Aorta (tissue), 5 donors: ENCODE measurements around the gene CYB5R4. TPM values are rescaled to one million over a fixed set of nuclear protein-coding genes. Genes with fewer than 3 reads are reported as not detected.
"Not testable (repeated sequence)": the region's sequence is repeated elsewhere in the genome, so short reads cannot be mapped to it uniquely, and the experiment has no call there.

ENCODE experiments used
- ATAC-seq: fragments of 200-7000 bp; cut with Tn5 transposase; one replicate; pipeline ENCODE4 v1.9.1; 2022; ENCODE audit warnings: moderate library complexity; ENCODE audit not compliant: low FRiP score
- DNase-seq, 2 donors: peaks; one replicate each; pipeline ENCODE4 v3.0.0-alpha.2; 2020
- H3K27ac ChIP-seq, 2 donors: one replicate each; pipeline ENCODE4 v1.5.1; 2013; ENCODE audit warnings: low read length in 2 of 2, mild to moderate bottlenecking in 2 of 2, moderate library complexity in 2 of 2, control low read depth in 1 of 2, inconsistent platforms in 1 of 2, low read depth in 1 of 2
- H3K27me3 ChIP-seq, 2 donors: one replicate each; pipeline ENCODE4 v1.6.1; 2013; ENCODE audit warnings: control low read depth in 1 of 2, low read length in 1 of 2, mild to moderate bottlenecking in 1 of 2, moderate library complexity in 1 of 2; ENCODE audit not compliant: insufficient read depth in 2 of 2, control insufficient read depth in 1 of 2
- H3K36me3 ChIP-seq, 2 donors: one replicate each; pipeline ENCODE4 v1.6.1; 2013; ENCODE audit warnings: control low read depth in 1 of 2, low read length in 1 of 2, mild to moderate bottlenecking in 1 of 2; ENCODE audit not compliant: insufficient read depth in 2 of 2, control insufficient read depth in 1 of 2
- H3K4me1 ChIP-seq, 2 donors: one replicate each; pipeline ENCODE4 v1.6.1; 2013; ENCODE audit warnings: low read length in 2 of 2, control low read depth in 1 of 2, mild to moderate bottlenecking in 1 of 2, moderate library complexity in 1 of 2; ENCODE audit not compliant: insufficient read depth in 2 of 2, control insufficient read depth in 1 of 2
- H3K4me3 ChIP-seq, 2 donors: one replicate each; pipeline ENCODE4 v1.5.1; 2013; ENCODE audit warnings: low read length in 2 of 2, control low read depth in 1 of 2, mild to moderate bottlenecking in 1 of 2
- H3K9me3 ChIP-seq: one replicate; pipeline ENCODE4 v1.6.1; 2013; ENCODE audit warnings: mild to moderate bottlenecking, low read length; ENCODE audit not compliant: control insufficient read depth
- WGBS, 2 donors: extraction: QIAGEN DNeasy Blood & Tissue Kit; methylation state at CpG; one replicate each; pipeline ENCODE4 v1.1.7; 2013; 5-methylcytosine and 5-hydroxymethylcytosine counted together
- intact Hi-C, 2 donors: fragments of 100-400 bp; cut with DNase I; formaldehyde crosslinking; loops; one replicate each; pipeline versions ENCODE4 v1.14.2 to v1.15.0; 2022
- polyA plus RNA-seq, 2 donors: library from polyadenylated mRNA; stranded (reverse); fragments of 200-250 nt; gene quantifications; one replicate each; pipeline ENCODE4 v1.2.3, GENCODE V29; 2013
- total RNA-seq, 2 donors: library from RNA; stranded (reverse); fragmentation: NEBNext Ultra II Directional; extraction: Animal tissue kit (Norgen Biotek cat#: 25700); gene quantifications; one replicate each; pipeline ENCODE4 v1.2.1, GENCODE V29; 2021
- donor health status: healthy with polysubstance abuse.
- donor health status: Bipolar disorder and iron deficiency.
- donor health status: DM: no; HTN: no; CAD: no.
- donor health status: DM: no; HTN: no; CAD: no.
- donor health status: DM: yes; HTN: yes; CAD: no.

The CYB5R4 gene
- total and polyA plus RNA-seq, 4 donors, result 4.6 to 22.8 (median 19.5) TPM

DNA sequence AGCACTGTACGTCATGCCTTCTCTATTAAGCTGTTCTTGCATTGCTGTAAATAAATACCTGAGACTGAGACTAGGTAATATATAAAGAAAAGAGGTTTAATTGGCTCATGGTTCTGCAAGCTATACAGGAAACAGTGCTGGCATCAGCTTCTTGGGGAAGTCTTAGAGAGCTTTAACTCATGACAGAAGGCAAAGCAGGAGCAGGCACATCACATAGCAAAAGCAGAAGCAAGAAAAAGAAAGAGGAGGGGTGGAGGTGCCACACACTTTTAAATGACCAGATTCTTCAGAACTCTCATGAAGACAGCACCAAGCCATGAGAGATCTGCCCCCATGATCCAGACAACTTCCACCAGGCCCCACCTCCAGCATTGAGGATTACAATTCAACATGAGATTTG is 30.1 kb downstream of the CYB5R4 start:
- no peak overlapping the region for H3K4me3 ChIP-seq
- no peaks in the 10 kb centered on the region for H3K9me3 ChIP-seq
- no peaks in the 10 kb centered on the region for H3K27me3 ChIP-seq
- intact Hi-C loops, result loop anchor here (5.0 to 10.0 kb wide), 3 partner anchors 85 to 308 kb away; partner anchors contain the start of gene MRAP2 (in 1 of the 2)
- ATAC-seq (no peak), DNase-seq (no peak)
- 95 to 99% methylated on average over 1 of the region's 1 CpG for WGBS, 2 donors
- H3K36me3 ChIP-seq, result no peaks in the 10 kb centered on the region
- peaks cover 0 to 5% of the 10 kb centered on the region in 2 donors for H3K4me1 ChIP-seq
- H3K27ac ChIP-seq, result no peak overlapping the region

GRCh38 chr6:83890520-83890919 is 31.0 kb downstream of the CYB5R4 start:
- no peaks in the 10 kb centered on the region for H3K36me3 ChIP-seq

DNA sequence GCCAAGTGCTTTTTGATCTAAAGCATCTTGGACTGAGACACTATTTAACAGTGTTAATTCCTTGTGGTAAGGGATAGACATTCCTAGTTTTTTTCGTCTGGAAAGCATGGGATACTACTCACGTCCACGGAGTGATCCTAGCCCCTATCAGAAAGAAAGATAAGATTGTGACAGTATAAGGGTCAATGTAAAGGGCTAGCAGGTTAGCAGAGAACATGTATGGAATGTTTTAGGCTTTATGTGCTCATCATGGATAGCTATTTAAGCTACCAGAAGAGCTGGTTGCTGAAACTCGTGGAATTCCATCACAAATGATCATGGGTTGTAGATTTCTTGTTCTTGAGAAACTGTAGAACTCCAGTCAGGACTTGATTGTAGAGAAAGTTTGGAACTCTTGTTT is 32.1 kb downstream of the CYB5R4 start:
- intact Hi-C loops, result no loop called here
- no peak overlapping the region for H3K4me3 ChIP-seq

More at GRCh38 chr6:83890520-83890919, 31.0 kb downstream of the CYB5R4 start:
- Histone ChIP-seq H3K4me3 (no peak overlapping the region), H3K27ac (no peak overlapping the region), H3K27me3 (no peaks in the 10 kb centered on the region), H3K9me3 (no peaks in the 10 kb centered on the region), H3K4me1 (peaks cover 0 to under 1% of the 10 kb centered on the region in 2 donors)
- WGBS, 2 donors, result 90 to 91% methylated on average over 4 of the region's 4 CpGs
- no peak for DNase-seq
- intact Hi-C loops, result no loop called here
- no peak for ATAC-seq

DNA sequence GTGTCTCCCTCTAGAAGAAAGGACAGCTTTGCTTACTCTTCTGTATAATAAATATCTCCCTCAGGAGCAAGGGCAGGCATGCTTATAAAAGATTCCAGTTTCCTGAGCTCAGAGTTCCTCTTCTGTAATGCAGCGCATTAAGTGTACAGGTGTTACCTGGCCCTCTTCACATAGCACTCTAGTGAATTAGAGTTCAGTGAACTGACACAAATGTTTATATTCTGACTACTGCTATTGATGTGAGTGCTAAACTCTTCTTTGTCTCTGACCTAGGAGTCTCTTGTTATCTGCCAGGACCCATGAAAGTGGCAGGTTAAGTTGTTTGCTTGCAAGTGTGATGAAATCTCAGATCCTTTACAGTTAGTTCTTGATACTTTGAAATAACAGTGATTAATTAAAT is 33.5 kb downstream of the CYB5R4 start:
- intact Hi-C loops, result no loop called here
- H3K4me1 ChIP-seq, result no peaks in the 10 kb centered on the region
- H3K27me3 ChIP-seq, result no peaks in the 10 kb centered on the region
- 100% methylated on average over 1 of the region's 1 CpG for WGBS, 2 donors
- no peak overlapping the region for H3K4me3 ChIP-seq
- H3K36me3 ChIP-seq, result no peaks in the 10 kb centered on the region
- ATAC-seq (no peak), DNase-seq (no peak)
- H3K27ac ChIP-seq, result no peak overlapping the region
- H3K9me3 ChIP-seq, result no peaks in the 10 kb centered on the region

More for the DNA sequence above, 32.1 kb downstream of the CYB5R4 start:
- Histone ChIP-seq H3K36me3 (no peaks in the 10 kb centered on the region), H3K9me3 (no peaks in the 10 kb centered on the region), H3K27ac (no peak overlapping the region), H3K4me1 (no peaks in the 10 kb centered on the region), H3K27me3 (no peaks in the 10 kb centered on the region)
- 90 to 91% methylated on average over 4 of the region's 4 CpGs for whole genome bisulfite sequencing, 2 donors
- DNase-seq (no peak), ATAC-seq (no peak)

DNA sequence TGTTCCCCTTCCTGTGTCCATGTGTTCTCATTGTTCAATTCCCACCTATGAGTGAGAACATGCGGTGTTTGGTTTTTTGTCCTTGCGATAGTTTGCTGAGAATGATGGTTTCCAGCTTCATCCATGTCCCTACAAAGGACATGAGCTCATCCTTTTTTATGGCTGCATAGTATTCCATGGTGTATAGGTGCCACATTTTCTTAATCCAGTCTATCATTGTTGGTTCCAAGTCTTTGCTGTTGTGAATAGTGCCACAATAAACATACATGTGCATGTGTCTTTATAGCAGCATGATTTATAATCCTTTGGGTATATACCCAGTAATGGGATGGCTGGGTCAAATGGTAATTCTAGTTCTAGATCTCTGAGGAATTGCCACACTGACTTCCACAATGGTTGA is 37.6 kb downstream of the CYB5R4 start:
- H3K4me3 ChIP-seq, H3K27ac ChIP-seq, intact Hi-C loops, ATAC-seq, H3K36me3 ChIP-seq, H3K4me1 ChIP-seq, H3K9me3 ChIP-seq, H3K27me3 ChIP-seq, DNase-seq: not testable (repeated sequence)
- no CpG with 5 or more reads among the region's 2 CpGs for WGBS, 2 donors

GRCh38 chr6:83901624-83902023 is 42.1 kb downstream of the CYB5R4 start:
- no peak overlapping the region for H3K27ac ChIP-seq
- intact Hi-C loops, result no loop called here
- H3K9me3 ChIP-seq, result no peaks in the 10 kb centered on the region
- no peak for DNase-seq
- no peaks in the 10 kb centered on the region for H3K27me3 ChIP-seq
- no peaks in the 10 kb centered on the region for H3K4me1 ChIP-seq
- WGBS, 2 donors, result 86 to 92% methylated on average over 1 of the region's 1 CpG
- H3K4me3 ChIP-seq, result no peak overlapping the region
- no peak for ATAC-seq
- H3K36me3 ChIP-seq, result no peaks in the 10 kb centered on the region

- no peaks in the 10 kb centered on the region for H3K36me3 ChIP-seq
- WGBS, 2 donors, result 75 to 85% methylated on average over 4 of the region's 4 CpGs
- H3K9me3 ChIP-seq, result no peaks in the 10 kb centered on the region
- H3K4me1 ChIP-seq, result no peaks in the 10 kb centered on the region
- intact Hi-C loops, result no loop called here
- no peak overlapping the region for H3K4me3 ChIP-seq
- H3K27me3 ChIP-seq, result no peaks in the 10 kb centered on the region
- ATAC-seq (no peak), DNase-seq (no peak)
- H3K27ac ChIP-seq, result no peak overlapping the region
Observed at GRCh38 chr6:83904395-83904794, 44.9 kb downstream of the CYB5R4 start.

- Histone ChIP-seq H3K4me3 (no peak overlapping the region), H3K9me3 (no peaks in the 10 kb centered on the region), H3K27ac (no peak overlapping the region), H3K36me3 (no peaks in the 10 kb centered on the region), H3K27me3 (no peaks in the 10 kb centered on the region), H3K4me1 (no peaks in the 10 kb centered on the region)
- no peak for DNase-seq
- ATAC-seq, result no peak
- WGBS, 2 donors, result 96 to 98% methylated on average over 4 of the region's 4 CpGs
- intact Hi-C loops, result loop anchor here in 1 of 2 donors (5.0 kb wide), 1 partner anchor 72 kb away; no protein-coding TSS in a partner anchor
Observed at GRCh38 chr6:83905648-83906047, 46.2 kb downstream of the CYB5R4 start.

DNA sequence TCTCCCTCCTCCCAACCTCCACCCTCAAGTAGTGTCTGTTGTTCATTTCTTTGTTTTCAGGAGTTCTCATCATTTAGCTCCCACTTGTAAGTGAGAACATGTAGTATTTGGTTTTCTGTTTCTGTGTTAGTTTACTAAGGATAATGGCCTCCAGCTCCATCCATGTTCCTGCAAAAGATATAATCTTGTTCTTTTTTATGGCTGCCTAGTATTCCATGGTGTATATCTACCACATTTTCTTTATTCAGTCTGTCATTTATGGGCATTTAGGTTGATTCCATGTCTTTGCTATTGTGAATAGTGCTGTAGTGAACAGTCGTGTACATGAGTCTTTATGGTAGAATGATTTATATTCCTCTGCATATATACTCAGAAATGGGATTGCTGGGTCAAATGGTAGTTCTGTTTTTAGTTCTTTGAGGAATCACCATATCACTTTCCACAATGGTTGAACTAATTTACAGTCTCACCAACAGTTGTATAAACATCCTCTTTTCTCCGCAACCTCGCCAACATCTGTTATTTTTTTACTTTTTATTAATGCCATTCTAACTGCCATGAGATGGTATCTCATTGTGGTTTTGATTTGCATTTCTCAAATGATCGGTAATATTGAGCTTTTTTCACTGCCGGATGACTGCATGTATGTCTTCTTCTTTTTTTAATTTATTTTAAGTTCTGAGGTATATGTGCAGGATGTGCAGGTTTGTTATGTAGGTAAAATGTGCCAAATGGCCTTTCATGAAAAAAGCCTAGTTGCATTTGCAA is 48.3 kb downstream of the CYB5R4 start:
- intact Hi-C loops, result loop anchor here in 1 of 2 donors (5.0 kb wide), 1 partner anchor 69 kb away; no protein-coding TSS in a partner anchor
- not testable (repeated sequence) for DNase-seq, ATAC-seq

More for the DNA sequence above, 48.3 kb downstream of the CYB5R4 start:
- WGBS, 2 donors, result 92 to 95% methylated on average over 5 of the region's 5 CpGs
- not testable (repeated sequence) for H3K4me3 ChIP-seq, H3K27ac ChIP-seq, H3K27me3 ChIP-seq, H3K9me3 ChIP-seq, H3K4me1 ChIP-seq, H3K36me3 ChIP-seq
